ACC112 (cell line): Measurements from ENCODE around the gene IGFLR1.
"Not testable (repeated sequence)": the region's sequence is repeated elsewhere in the genome, so short reads cannot be mapped to it uniquely, and the experiment has no call there.

Experiments used
- H2AFZ ChIP-seq: fragments of 200-600 bp; sonication (generic); one replicate; pipeline ENCODE4 v1.6.0; 2017; ENCODE audit warnings: antibody characterized with exemption, low read length; ENCODE audit not compliant: unreplicated experiment
- H3K27ac ChIP-seq: fragments of 200-600 bp; sonication (generic); 2 replicates; pipeline ENCODE4 v1.5.1; 2014; ENCODE audit warnings: low read depth, mild to moderate bottlenecking, antibody characterized with exemption, low read length, moderate library complexity
- H3K27me3 ChIP-seq: fragments of 200-600 bp; sonication (generic); 2 replicates; pipeline ENCODE4 v1.6.1; 2014; ENCODE audit warnings: mild to moderate bottlenecking, antibody characterized with exemption, low read length, moderate library complexity, mixed read lengths; ENCODE audit not compliant: insufficient read depth
- H3K36me3 ChIP-seq: fragments of 200-600 bp; sonication (generic); 2 replicates; pipeline ENCODE4 v1.6.1; 2016; ENCODE audit warnings: mild to moderate bottlenecking, antibody characterized with exemption, low read length, moderate library complexity, mixed read lengths; ENCODE audit not compliant: insufficient read depth
- H3K4me1 ChIP-seq: fragments of 200-600 bp; sonication (generic); one replicate; pipeline ENCODE4 v1.6.1; 2016; ENCODE audit warnings: low read length, mixed read lengths; ENCODE audit not compliant: insufficient read depth, unreplicated experiment, control insufficient read depth
- H3K4me3 ChIP-seq: fragments of 200-600 bp; sonication (generic); 2 replicates; pipeline ENCODE4 v1.5.1; 2014; ENCODE audit warnings: mild to moderate bottlenecking, low read depth, low read length
- H3K79me2 ChIP-seq: fragments of 200-600 bp; sonication (generic); one replicate; pipeline ENCODE4 v1.6.0; 2016; ENCODE audit warnings: low read length; ENCODE audit not compliant: control insufficient read depth, unreplicated experiment, insufficient read depth

IGFLR1 gene

GRCh38 chr19:35693422-35693821 lies 48.8 kb downstream of the IGFLR1 start:
- Histone ChIP-seq H3K27me3 (no peaks in the 10 kb centered on the region), H3K36me3 (no peaks in the 10 kb centered on the region), H3K4me3 (no peak overlapping the region), H3K27ac (no peak overlapping the region), H2AFZ (no peak overlapping the region), H3K4me1 (no peaks in the 10 kb centered on the region), H3K79me2 (no peaks in the 10 kb centered on the region)

- no peak overlapping the region for H3K4me3 ChIP-seq
- H3K79me2 ChIP-seq = no peaks in the 10 kb centered on the region
- H3K36me3 ChIP-seq = no peaks in the 10 kb centered on the region
- no peak overlapping the region for H3K27ac ChIP-seq
- no peaks in the 10 kb centered on the region for H3K4me1 ChIP-seq
- no peak overlapping the region for H2AFZ ChIP-seq
- H3K27me3 ChIP-seq = no peaks in the 10 kb centered on the region
These were observed 50.2 kb downstream of the IGFLR1 start for GRCh38 chr19:35692010-35692409.

GRCh38 chr19:35691106-35691505 lies 51.1 kb downstream of the IGFLR1 start:
- H3K4me1 ChIP-seq, H3K79me2 ChIP-seq, H3K27me3 ChIP-seq, H3K27ac ChIP-seq, H3K36me3 ChIP-seq, H3K4me3 ChIP-seq, H2AFZ ChIP-seq: not testable (repeated sequence)

- H3K4me3 ChIP-seq = no peak overlapping the region
- H3K27me3 ChIP-seq = no peaks in the 10 kb centered on the region
- H2AFZ ChIP-seq = no peak overlapping the region
- no peak overlapping the region for H3K27ac ChIP-seq
- H3K4me1 ChIP-seq = no peaks in the 10 kb centered on the region
- no peaks in the 10 kb centered on the region for H3K79me2 ChIP-seq
- no peaks in the 10 kb centered on the region for H3K36me3 ChIP-seq
These were observed 52.4 kb downstream of the IGFLR1 start for GRCh38 chr19:35689836-35690235.
